HG03097 (cell line): Measurements from ENCODE around the gene PHF10.

Experiments used
- ATAC-seq: cut with Tn5 transposase; IDR thresholded peaks from one replicate; pipeline ENCODE4 v1.9.1; 2021; ENCODE audit not compliant: unreplicated experiment, low FRiP score

Gene PHF10

GRCh38 chr6:169685860-169686259, 38.4 kb downstream of the PHF10 start:
- no peak for ATAC-seq

DNA sequence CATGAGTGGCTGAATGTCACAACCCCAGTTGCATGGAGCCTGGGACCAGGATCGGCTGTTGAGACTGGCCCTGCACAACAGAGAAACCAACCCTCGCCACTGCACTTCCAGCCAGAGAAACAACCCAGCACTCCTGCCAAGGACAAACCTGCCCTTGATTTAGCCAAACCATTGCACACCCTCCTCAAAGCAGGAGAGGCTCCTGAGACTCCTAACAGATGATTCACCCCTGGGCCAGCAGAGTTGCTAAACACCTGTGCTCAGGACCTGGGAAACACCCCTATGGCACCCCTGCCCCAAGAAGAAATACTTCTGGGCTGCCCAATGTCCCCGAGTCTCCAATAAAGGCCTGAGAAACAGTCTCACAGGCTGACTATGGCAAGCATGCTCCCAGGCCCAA, 40.2 kb downstream of the PHF10 start:
- no peak for ATAC-seq

GRCh38 chr6:169678342-169678741, 46.0 kb downstream of the PHF10 start:
- no peak for ATAC-seq

DNA sequence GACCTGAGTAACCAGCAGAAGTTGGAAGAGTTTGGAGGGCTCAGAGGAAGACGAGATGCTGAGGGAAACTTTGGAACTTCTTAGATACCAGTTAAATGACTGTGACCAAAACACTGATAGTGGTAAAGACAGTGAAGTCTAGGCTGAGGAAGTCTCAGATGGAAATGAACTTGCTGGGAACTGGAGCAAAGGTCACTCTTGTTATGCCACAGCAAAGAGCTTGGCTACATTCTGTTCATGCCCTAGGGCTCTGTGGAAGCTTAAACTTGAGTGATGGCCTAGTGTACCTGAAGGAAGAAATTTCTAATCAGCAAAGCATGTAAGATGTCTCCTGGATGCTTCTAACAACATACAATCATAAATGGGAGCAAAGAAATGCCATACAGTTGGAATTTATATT, 47.2 kb downstream of the PHF10 start:
- ATAC-seq, result no peak

DNA sequence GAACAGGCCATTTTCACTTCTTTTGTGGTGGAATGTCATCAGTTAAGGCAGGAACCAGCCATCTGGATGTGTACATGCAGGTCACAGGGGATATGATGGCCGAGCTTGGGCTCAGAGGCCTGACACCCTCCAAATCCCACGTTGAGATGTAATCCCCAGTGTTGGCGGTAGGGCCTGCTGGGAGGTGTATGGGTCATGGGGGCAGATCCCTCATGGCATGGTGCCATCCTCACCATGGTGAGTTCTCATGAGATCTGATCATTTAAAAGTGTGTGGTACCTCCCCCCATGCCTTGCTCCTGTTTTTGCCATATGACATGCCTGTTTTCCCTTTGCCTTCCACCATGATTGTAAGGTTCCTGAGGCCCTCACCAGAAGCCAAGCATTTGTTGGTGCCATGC, 49.3 kb downstream of the PHF10 start:
- ATAC-seq, result no peak

DNA sequence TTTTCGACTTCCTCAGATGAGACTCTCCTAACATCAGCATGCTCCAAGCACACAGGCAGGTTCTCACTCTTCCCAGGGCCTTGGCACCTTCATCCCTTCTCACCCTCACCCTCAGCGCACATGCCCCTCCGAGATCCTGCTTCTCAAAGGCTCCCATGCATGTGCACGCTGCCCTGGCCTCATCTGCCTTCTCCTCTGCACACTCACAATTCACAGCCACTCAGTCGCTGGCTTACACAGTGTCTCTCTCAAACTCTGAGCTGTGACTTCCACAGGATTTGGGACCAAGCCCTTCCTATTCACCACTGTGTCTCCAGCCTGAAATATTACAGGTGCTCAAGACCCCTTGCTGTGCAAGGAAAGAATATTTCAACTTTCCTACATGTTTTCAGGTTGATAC, 52.7 kb downstream of the PHF10 start:
- ATAC-seq, result no peak

DNA sequence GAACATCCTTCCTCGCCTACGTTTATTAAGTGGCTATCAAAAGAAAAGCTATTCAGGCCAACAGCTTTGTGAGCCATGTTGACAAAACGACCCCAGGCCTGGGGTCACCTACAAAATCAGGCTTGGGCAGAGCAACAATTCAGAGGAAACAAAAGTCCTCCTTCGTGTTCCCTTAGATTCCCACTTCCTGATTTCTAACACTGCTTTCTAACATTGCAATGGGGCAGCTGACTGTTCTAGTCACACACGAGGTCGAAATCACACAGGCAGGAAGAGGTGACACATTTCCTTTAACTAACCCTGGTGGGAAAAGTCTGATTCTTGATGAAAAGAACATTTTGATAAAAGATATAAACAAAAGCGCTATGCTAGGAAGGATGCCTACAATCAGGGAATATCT, 54.4 kb downstream of the PHF10 start:
- ATAC-seq, result no peak

GRCh38 chr6:169669147-169669546, 55.2 kb downstream of the PHF10 start:
- no peak for ATAC-seq

DNA sequence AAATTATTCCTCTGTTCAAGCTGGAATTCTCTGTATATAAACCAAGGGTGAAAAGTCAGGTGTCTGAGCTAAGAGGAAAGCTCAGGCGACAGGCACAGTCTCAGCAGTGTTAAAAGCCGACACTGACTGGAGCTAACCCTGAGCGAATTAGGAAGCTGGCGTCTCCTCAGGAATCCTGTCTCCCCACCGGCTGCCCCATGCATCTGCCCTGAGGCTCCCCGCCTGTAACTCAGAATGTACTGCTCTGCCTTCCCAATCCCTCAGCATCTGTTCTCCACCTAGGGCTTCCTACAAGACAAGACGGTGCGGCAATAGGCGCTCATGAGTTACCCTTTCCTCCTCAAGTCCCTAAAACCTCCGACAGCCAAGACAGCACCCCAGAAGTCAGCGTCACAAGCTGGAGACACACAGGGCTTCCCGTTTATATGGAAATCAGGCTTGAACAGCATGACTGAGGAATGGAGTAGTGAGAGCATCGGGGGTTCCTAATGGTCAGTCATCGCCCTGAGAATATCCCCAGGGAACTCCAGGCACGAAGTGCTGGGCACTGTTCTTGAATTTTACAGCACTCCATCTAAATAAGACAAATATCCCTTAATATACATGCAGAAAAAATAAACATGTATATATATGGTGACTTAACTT, 56.0 kb downstream of the PHF10 start:
- ATAC-seq, result no peak

DNA sequence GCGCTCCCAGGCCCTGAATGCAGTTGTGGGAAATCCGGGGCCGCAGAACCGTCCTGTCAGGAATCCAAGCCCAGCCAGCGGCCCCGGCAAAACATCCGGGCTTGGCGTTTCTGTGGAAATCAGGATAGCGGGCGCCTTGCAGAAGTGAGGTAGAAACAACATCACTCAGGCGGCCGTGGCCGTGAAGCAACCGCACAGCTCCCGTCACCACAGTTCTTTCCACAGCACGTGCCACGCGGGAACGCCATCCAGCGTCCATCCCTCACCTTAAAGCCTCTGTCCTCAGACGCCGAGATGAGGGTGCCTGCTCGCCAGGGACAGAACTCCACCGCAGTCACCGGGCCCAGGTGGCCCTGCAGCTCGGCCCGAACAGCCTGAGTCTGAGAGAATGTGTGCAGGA, 56.6 kb downstream of the PHF10 start:
- no peak for ATAC-seq

GRCh38 chr6:169666441-169666840, 57.9 kb downstream of the PHF10 start:
- no peak for ATAC-seq

- ATAC-seq, result no peak
Measured at GRCh38 chr6:169665289-169665688, 59.0 kb downstream of the PHF10 start.

DNA sequence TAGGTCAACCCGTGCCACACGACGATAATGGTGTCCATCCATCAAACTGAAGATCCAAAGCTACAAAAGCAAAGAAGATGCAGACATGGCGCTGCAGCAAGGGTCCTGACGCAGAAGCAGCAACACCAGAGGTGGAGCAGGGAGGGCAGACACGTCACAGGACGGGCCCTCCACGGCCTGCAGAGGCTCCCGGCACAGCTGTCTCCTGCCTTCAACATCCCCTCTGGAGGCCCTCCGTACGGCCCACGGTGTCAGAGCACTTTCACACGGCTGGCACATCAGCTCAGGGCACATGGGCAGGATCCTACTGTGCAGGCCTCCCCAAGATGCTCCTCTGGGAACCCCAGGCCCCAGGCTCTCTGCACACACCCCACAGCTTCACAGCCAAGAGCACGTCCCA, 60.1 kb downstream of the PHF10 start:
- ATAC-seq, result no peak

DNA sequence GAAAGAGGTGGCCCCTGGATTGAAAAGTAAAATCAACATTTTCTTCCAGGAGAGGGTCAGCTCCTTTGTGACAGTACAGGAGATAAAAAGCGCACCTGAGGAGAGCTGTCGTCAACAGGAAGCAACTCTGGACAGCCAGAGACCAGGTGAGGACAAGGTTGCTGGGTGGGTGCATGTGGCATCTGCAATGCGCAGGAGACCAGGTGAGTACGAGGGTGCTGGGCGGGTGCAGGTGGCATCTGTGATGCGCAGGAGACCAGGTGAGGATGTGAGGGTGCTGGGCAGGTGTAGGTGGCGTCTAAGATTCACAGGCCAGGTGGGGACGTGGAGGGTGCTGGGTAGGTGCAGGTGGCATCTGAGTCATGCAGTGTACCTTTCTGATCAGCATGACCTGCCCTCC, 60.8 kb downstream of the PHF10 start:
- ATAC-seq, result no peak

GRCh38 chr6:169661391-169661756, 62.9 kb downstream of the PHF10 start:
- no peak for ATAC-seq

- ATAC-seq, result no peak
Measured at GRCh38 chr6:169660751-169661390, 63.4 kb downstream of the PHF10 start.

GRCh38 chr6:169659820-169660610, 64.3 kb downstream of the PHF10 start:
- no peak for ATAC-seq

- ATAC-seq, result no peak
Measured at GRCh38 chr6:169657284-169657610, 67.1 kb downstream of the PHF10 start.

DNA sequence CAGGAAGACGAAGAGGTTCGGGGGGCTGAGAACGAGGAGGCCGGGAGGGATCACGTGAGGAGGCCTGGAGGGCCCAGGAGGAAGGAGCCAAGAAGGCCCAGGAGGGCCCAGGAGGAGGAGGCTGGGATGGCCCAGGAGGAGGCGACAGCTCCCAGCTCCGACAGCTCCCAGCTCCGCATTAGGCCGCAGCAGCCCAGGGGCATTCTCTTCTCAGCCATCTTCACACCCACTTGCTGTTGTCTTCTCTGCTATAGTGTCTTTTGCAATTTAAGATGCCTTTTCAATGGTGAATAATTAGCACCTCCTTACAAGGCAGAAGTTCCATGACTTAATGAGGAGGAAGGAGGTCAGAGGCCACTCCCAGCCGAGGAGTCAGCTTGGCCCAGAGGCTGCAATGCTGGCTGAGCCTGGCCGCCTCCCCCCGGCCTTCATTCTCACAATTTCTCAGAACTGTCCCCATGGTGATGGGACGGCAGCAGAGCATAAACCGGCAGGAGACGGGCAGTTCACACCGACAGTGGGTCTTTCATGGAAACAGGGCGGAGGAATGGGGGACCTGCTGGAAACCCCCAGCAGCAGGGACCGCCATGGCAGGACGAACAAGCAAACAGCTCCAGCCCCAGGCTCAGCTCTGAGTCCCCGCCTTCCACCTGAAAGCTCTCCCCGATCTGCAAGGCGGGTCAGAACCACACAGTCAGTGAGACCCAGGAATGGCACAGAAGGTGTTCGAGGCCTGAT, 67.6 kb downstream of the PHF10 start:
- ATAC-seq, result no peak

- peak; percentile 98 for ATAC-seq
Measured at GRCh38 chr6:169654598-169655391, 69.5 kb downstream of the PHF10 start.
